Activated naive CD4-positive, alpha-beta T cell treated with anti-CD3 and anti-CD28 coated beads, Interleukin-2, amount 50 U/mL, for 16 hours (primary cell): Measurements from ENCODE around the gene SLC31A2.
"Not testable (repeated sequence)": the region's sequence is repeated elsewhere in the genome, so short reads cannot be mapped to it uniquely, and the experiment has no call there.

Source experiments
- DNase-seq: peaks from one replicate; pipeline ENCODE4 v3.0.0-alpha.2; 2020

The SLC31A2 gene, protein sequence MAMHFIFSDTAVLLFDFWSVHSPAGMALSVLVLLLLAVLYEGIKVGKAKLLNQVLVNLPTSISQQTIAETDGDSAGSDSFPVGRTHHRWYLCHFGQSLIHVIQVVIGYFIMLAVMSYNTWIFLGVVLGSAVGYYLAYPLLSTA

DNA sequence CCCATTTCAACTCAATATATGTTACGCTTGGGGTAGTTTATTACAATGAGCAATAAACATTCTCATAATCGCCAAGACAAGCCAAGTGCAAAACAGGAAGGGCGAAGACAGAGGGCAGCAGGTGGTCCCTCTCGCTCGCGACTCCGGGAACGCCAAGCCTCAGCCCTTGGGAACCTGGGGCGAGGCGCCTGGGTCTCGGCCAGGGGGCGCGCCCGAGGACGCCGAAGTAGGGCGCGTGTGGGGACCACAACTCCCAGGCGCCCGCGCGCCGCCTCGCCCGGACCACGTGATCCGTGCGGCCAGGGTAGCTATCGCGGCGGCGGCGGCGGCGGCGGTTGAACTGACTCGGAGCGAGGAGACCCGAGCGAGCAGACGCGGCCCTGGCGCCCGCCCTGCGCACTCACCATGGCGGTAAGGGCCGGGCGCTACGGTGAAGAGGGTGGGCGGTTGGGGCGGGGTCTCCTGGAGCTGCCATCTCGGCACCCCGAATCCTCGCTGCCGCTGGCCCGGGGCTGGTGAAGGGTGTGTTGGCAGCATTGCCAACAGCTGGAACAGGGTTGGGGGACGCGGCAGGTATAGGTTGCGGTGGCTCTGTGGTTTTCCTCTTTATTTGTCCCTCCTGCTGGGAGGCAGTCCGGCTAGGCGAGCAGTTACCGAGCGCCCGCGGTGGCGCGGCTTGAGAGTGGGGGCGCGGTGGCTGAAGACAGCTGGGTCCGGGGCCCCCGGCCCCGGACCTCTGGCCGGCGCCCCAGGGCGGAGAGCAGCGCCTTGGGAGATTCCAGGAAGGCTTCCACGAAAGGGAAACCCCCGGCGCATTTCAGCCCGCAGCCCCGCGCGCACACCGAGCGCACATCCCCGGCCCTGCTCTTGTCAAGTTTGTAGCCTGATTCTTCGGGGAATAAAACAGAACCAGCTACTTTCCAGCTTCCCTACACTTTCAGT lies at the start of gene SLC31A2:
Gene SLC31A2, plus strand, starts transcription at position 338 of the 942 bp plus-strand sequence. Its CDS starts 68 bp downstream, at position 406.
- DNase-seq = peak; percentile 90

GRCh38 chr9:113105345-113105744 lies 45.5 kb upstream of the SLC31A2 start:
- not testable (repeated sequence) for DNase-seq

- not testable (repeated sequence) for DNase-seq
These were observed 39.5 kb upstream of the SLC31A2 start for GRCh38 chr9:113111065-113111951.

GRCh38 chr9:113112706-113113510 lies 37.9 kb upstream of the SLC31A2 start:
- DNase-seq = not testable (repeated sequence)

GRCh38 chr9:113118829-113119228 lies 32.0 kb upstream of the SLC31A2 start:
- not testable (repeated sequence) for DNase-seq

GRCh38 chr9:113125386-113126035 lies 25.3 kb upstream of the SLC31A2 start:
- DNase-seq = no peak

GRCh38 chr9:113129466-113129865 lies 21.3 kb upstream of the SLC31A2 start:
- no peak for DNase-seq

GRCh38 chr9:113129884-113130283 lies 20.9 kb upstream of the SLC31A2 start:
- DNase-seq = no peak

DNA sequence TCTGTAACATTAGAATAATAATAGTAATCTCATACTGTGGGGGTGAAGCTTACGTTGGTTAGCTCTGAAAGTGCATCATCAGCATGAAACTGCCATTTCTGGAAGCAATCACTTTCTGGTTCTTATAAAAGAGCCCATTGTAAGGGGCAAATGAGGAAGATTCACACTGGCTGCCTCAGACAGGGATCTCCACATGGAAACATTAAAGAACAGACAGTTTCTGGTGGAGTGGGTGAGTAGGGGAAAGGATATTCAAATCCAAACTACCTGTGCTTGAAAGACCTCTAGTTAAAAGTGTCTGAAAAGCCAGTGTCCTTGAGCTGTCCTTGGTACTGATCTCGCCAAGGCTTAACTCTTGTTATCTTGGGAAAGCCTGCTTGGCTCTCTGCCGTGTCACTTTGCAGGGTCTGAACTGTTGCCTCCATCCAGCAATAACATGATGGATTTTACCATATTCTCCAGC lies 19.1 kb upstream of the SLC31A2 start:
- no peak for DNase-seq

DNA sequence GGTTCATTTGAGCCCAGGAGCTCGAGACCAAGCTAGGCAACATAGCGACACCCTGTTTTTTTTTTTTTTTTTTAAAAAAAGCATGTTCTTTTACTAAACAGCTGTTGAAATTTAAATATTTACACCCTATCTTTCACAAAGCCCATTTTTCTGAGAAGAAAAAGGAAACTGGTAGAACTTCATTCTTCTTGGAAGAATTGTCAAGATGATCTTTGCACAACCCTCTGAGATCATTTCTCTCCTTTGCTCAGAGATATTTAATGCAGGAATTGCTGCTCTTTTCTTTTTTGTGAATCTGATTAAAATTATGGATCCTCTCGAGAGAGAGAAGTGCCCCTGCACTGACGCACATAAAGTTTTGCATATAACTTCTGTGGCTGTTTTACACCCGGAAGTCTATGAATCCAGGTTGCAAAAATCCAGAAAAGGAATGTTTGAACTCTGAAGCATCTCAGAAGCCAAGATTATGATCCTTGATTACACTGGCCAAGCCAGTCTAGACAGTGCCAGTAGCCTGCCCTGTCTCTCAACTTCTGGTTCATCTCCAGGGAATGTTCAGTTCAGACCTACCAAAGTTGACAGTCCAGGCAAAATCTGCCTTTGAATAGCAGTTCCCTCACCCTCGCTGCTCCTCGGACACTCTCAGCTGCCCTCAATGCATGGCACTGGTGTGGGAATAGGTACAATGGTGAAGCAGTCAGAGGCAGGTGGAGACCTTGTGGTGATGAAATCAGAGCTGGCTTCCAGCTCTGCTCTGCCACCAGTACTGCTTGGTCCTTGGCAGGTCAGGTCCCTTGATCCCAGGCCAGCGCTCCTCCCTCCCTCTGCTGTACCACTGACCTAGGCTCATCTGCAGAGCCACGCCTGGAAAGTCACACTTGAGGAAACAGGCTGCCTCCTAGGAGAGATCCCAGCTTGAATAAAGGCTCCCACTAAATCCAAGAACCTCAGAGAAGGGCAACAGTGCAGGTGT lies 13.3 kb upstream of the SLC31A2 start:
- no peak for DNase-seq

DNA sequence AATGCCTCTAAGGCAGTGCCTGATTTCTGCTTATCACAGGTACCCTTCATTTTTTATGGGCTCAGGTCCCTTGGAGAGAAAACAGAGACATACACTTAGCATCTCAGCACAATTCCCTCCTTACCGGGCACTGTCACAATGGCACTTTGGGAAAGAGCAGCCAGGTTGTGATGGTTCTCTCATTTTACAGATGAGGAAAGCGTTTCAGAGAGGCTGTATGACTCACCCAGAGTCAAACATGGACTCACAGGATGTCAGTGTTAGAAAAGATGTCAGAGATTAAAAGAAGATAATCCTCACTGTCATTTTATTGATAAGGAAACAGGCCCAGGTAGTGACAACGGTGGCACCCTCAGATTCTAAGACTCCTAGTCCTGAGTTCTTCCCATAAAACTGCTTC lies 12.0 kb upstream of the SLC31A2 start:
- no peak for DNase-seq

GRCh38 chr9:113139225-113139829 lies 11.5 kb upstream of the SLC31A2 start:
- DNase-seq = no peak

- no peak for DNase-seq
These were observed 10.9 kb upstream of the SLC31A2 start for GRCh38 chr9:113139953-113140352.

DNA sequence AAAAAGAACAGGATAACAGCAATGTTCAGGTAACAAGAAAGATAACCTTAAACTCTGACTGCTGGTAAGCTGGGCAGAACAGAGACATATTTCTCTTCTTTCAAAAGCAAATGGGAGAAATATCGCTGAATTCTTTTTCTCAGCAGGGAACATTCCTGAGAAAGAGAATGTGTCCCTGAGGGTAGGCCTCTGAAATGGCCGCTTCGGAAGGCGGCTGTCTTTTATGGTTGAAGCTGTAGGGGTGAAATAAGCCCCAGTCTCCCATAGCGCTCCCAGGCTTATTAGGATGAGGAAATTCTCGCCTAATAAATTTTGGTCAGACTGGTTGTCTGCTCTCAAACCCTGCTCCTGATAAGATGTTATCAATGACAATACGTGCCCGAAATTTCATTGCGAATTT lies 9.9 kb upstream of the SLC31A2 start:
- DNase-seq = not testable (repeated sequence)

DNA sequence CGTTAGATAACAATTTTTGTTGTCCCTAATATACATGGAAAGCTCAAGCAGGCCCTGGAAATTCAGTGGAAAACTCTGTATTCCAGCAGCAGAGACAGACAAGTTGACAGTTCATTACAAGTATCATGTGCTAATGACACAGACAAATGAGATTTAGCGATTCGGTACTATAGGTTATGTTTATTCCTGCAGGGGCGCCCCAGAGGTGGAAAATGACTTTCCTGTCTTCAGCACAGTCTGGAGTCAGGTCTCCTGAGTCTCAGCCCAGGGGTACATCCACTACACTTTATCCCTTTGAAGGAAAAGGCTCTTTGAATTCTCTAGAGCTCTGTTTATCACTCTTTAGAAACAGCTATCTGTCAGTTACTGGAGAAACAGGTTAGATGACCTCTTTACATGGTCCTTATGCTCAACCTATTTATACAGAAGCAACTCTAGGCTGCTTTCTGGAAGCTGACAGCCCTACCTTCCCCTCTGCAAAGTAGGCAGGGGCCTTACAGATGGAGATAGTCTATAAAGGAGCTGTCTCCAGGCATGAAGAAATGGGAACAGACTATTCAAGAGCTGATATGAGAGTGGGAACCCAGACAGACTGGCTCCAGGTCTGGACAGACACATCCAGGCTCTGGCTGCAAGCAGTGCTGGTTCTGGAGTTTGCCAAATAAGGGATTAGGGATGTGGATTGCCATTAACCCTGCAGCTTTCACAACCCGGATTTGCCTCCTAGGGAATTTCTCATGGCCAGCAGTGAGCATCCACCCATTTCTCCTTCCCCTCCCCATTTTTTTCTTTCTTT lies 7.2 kb upstream of the SLC31A2 start:
- no peak for DNase-seq

- no peak for DNase-seq
These were observed 2.5 kb upstream of the SLC31A2 start for GRCh38 chr9:113148372-113148705.

DNA sequence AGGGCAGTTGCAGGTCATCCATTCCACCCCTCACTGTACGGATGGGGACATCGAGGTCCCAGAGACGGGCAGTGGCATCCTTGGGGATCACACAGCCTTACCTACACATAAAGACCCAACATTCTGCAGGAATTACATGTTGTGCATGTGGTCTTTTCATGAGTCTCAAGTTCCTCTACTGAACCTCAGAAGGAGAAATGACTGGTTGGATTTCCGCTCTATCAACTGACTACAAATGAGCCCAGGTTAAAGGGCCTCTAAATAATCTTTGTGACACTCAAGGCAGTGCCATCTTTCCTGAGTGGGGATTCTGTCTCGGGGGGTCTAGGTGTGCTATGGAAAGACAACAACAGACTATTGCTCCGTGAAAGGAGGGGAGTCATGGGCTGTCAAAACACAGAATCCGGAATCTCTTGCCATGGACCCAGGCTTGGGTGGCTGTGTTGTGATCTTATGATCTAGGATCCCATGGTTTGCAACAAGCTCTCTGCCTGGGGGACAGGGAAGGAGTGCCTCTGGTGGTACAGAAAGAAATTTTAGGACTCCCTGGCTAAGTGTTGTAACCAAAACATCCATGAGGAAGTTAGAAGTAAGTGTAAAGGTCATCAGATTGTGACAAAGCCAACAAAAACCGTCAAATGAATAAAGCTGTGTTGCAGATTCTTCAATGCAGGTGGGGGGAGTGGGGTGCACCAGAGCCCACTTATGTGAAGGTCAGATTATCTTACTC lies 1.9 kb upstream of the SLC31A2 start:
- no peak for DNase-seq

- DNase-seq = not testable (repeated sequence)
These were observed 1.2 kb upstream of the SLC31A2 start for GRCh38 chr9:113149561-113149960.
